ENCODE measurements around the gene PVR. TPM values are rescaled to one million over a fixed set of nuclear protein-coding genes. Genes with fewer than 3 reads are reported as not detected.

The PVR gene
- total RNA-seq, 1 donor from 2014 or later = 28.5 TPM

GRCh38 chr19:44685877-44686276, 42.2 kb downstream of the PVR start:
- TF ChIP-seq, protein P1, sequence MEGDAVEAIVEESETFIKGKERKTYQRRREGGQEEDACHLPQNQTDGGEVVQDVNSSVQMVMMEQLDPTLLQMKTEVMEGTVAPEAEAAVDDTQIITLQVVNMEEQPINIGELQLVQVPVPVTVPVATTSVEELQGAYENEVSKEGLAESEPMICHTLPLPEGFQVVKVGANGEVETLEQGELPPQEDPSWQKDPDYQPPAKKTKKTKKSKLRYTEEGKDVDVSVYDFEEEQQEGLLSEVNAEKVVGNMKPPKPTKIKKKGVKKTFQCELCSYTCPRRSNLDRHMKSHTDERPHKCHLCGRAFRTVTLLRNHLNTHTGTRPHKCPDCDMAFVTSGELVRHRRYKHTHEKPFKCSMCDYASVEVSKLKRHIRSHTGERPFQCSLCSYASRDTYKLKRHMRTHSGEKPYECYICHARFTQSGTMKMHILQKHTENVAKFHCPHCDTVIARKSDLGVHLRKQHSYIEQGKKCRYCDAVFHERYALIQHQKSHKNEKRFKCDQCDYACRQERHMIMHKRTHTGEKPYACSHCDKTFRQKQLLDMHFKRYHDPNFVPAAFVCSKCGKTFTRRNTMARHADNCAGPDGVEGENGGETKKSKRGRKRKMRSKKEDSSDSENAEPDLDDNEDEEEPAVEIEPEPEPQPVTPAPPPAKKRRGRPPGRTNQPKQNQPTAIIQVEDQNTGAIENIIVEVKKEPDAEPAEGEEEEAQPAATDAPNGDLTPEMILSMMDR (IDR thresholded peaks at IDR 0.05; ENCODE audit: unreplicated experiment) = no peak
- peaks cover 7% of the 10 kb centered on the region for H3K4me1 Mint-ChIP-seq
- H3K36me3 Mint-ChIP-seq = no peaks in the 10 kb centered on the region
- H3K4me3 Mint-ChIP-seq = no peak overlapping the region
- peaks cover 1% of the 10 kb centered on the region for H3K27me3 Mint-ChIP-seq (ENCODE audit: low read depth)
- no peak for DNase-seq (ENCODE audit: low spot score in 2 of 2, unreplicated experiment in 2 of 2)
- H3K27ac Mint-ChIP-seq = no peak overlapping the region
- H3K9me3 Mint-ChIP-seq = no peaks in the 10 kb centered on the region

DNA sequence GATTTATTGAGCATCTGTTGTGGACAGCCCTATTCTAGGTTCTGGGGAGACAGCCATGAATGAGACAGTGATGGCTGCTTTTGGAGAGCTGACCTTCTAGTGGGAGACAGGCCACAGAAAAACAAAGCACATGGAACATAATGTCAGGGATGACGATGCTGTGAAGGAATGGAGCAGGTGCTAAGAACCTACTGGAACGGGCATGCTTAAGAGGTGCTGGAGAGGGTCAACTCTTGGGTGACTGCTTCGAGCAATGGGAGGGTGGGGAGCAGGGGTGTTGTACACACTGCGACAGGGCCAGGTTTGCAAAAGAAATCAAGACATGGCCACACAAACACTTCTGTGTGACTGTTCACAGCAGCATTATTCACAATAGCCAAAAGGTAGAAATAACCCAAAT, 43.2 kb downstream of the PVR start:
- no peak overlapping the region for H3K27ac Mint-ChIP-seq
- H3K27me3 Mint-ChIP-seq (ENCODE audit: low read depth) = peaks cover 1% of the 10 kb centered on the region
- H3K9me3 Mint-ChIP-seq = no peaks in the 10 kb centered on the region
- H3K36me3 Mint-ChIP-seq = no peaks in the 10 kb centered on the region
- no peak for DNase-seq (ENCODE audit: low spot score in 2 of 2, unreplicated experiment in 2 of 2)
- no peak overlapping the region for H3K4me3 Mint-ChIP-seq
- TF ChIP-seq, protein P1 (IDR thresholded peaks at IDR 0.05; ENCODE audit: unreplicated experiment) = no peak
- H3K4me1 Mint-ChIP-seq = peaks cover 7% of the 10 kb centered on the region

DNA sequence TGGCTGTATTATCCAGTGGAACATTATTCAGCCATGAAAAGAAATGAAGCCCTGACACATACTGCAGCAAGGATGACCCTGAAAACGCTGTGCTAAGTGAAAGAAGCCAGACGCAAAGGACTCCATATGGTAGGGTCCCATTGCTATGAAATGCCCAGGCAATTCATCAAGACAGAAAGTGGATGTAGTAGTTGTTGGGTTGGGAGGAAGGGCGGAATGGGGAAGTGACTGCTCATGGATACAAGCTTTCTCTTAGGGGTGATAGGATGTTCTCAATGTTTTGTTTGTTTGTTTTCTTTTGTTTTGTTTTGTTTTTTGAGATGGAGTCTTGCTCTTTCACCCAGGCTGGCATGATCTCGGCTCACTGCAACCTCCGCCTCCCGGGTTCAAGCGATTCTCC, 44.2 kb downstream of the PVR start:
- DNase-seq (ENCODE audit: low spot score in 2 of 2, unreplicated experiment in 2 of 2) = no peak
- Mint-ChIP-seq H3K27me3 (ENCODE audit: low read depth) (peaks cover 1% of the 10 kb centered on the region), H3K27ac (no peak overlapping the region), H3K36me3 (no peaks in the 10 kb centered on the region), H3K4me1 (peaks cover 7% of the 10 kb centered on the region), H3K9me3 (no peaks in the 10 kb centered on the region), H3K4me3 (no peak overlapping the region)
- TF ChIP-seq, protein P1 (IDR thresholded peaks at IDR 0.05; ENCODE audit: unreplicated experiment) = no peak

DNA sequence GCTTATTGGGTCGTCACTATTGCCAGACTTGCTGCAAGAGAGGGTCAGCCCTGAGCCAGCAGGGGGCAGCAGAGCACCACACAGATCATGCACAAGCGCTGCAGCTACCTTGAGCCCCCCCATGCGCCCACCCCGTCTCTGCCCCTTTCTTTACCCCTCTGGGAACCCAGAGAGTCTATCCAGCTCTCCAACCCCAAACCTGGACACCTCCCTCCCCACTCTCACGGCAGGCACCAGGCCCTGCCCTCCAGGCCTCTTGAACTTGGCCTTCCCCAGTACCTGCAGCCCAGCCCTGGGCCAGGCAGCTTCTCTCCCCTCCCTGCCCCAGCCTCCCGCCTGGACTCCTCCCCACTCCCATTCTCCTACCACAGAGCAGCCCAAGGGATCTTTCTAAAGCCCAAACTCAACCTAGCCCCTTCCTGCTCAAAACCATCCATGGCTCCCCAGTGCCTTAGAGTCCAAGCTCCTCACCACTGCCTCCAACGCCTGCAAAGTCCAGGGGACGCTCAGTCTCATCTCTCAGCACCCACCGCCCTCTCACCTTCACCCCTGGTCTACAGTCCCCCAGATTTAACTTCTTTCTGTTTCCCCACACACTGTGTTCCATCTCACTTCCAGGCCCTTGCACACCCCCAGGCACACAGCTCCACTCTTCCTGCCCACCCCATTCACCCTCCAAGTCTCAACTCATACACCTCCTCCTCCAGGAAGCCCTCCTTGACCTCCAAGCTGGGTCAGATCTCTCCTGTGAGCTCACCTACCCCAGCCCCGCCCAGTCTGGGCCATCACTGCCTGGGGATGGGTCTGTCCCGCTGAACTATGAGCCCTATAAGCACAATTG, 45.8 kb downstream of the PVR start:
- H3K9me3 Mint-ChIP-seq = no peaks in the 10 kb centered on the region
- H3K27ac Mint-ChIP-seq = no peak overlapping the region
- peak overlapping the region; percentile 10 for H3K4me3 Mint-ChIP-seq
- peaks cover 1% of the 10 kb centered on the region for H3K27me3 Mint-ChIP-seq (ENCODE audit: low read depth)
- TF ChIP-seq, protein P1 (IDR thresholded peaks at IDR 0.05; ENCODE audit: unreplicated experiment) = peak; percentile 89
- H3K36me3 Mint-ChIP-seq = no peaks in the 10 kb centered on the region
- peaks cover 7% of the 10 kb centered on the region for H3K4me1 Mint-ChIP-seq
- DNase-seq (ENCODE audit: low spot score in 2 of 2, unreplicated experiment in 2 of 2) = peak; percentile 71 to 87

DNA sequence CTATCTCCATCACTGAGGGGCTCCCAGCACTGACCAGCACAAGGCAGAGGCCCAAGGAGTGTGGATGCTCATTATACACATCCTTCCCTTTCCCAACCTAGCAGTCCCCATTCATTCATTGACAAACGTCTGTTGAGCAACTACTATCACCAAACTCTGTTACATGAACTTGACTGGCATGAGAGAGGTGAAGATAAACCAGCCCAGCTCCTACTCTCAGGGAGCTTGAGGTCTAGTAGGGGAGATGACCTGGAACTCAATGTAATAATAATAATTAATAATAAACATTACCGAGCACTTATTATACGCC, 46.4 kb downstream of the PVR start:
- peaks cover 1% of the 10 kb centered on the region for H3K27me3 Mint-ChIP-seq (ENCODE audit: low read depth)
- TF ChIP-seq, protein P1 (IDR thresholded peaks at IDR 0.05; ENCODE audit: unreplicated experiment) = no peak
- no peak for DNase-seq (ENCODE audit: low spot score in 2 of 2, unreplicated experiment in 2 of 2)
- no peaks in the 10 kb centered on the region for H3K9me3 Mint-ChIP-seq
- H3K4me1 Mint-ChIP-seq = peaks cover 4% of the 10 kb centered on the region
- no peak overlapping the region for H3K4me3 Mint-ChIP-seq
- no peaks in the 10 kb centered on the region for H3K36me3 Mint-ChIP-seq
- H3K27ac Mint-ChIP-seq = no peak overlapping the region
